Neural progenitor cell (in vitro differentiated cells): Measurements from ENCODE around the gene CFAP299. TPM values are rescaled to one million over a fixed set of nuclear protein-coding genes. Genes with fewer than 3 reads are reported as not detected.
A peak's percentile ranks its signal among the peaks of the same experiment; 100 is the strongest.

Experiments used
- DNase-seq: peaks from one replicate; pipeline ENCODE4 v3.0.0-alpha.2; 2016; ENCODE audit warnings: low spot score
- H2AFZ ChIP-seq: fragments of 200-600 bp; sonication (generic); replicated peaks from 2 replicates; pipeline ENCODE4 v1.6.1; 2016; ENCODE audit warnings: antibody characterized with exemption
- H3F3A ChIP-seq: fragments of 200-600 bp; sonication (generic); 2 replicates; pipeline ENCODE4 v1.6.1; 2016; ENCODE audit warnings: antibody characterized with exemption, low read depth
- H3K27ac ChIP-seq: fragments of 200-600 bp; sonication (generic); 2 replicates; pipeline ENCODE4 v1.5.1; 2016; ENCODE audit warnings: mild to moderate bottlenecking
- H3K27me3 ChIP-seq: fragments of 200-600 bp; sonication (generic); 2 replicates; pipeline ENCODE4 v1.6.1; 2016; ENCODE audit warnings: mild to moderate bottlenecking, moderate library complexity
- H3K36me3 ChIP-seq: fragments of 200-600 bp; sonication (generic); 2 replicates; pipeline ENCODE4 v1.5.1; 2016
- H3K4me1 ChIP-seq: fragments of 200-600 bp; sonication (generic); 2 replicates; pipeline ENCODE4 v1.6.1; 2016; ENCODE audit warnings: mixed run types
- H3K4me2 ChIP-seq: fragments of 200-600 bp; sonication (generic); 2 replicates; pipeline ENCODE4 v1.6.1; 2016
- H3K4me3 ChIP-seq: fragments of 200-600 bp; sonication (generic); 2 replicates; pipeline ENCODE4 v1.5.1; 2016
- H3K79me2 ChIP-seq: fragments of 200-600 bp; sonication (generic); 2 replicates; pipeline ENCODE4 v1.6.1; 2016; ENCODE audit warnings: low read depth
- H3K9ac ChIP-seq: fragments of 200-600 bp; sonication (generic); 2 replicates; pipeline ENCODE4 v1.6.1; 2016
- H3K9me3 ChIP-seq: fragments of 200-600 bp; sonication (generic); 2 replicates; pipeline ENCODE4 v1.5.1; 2016; ENCODE audit warnings: low read depth
- H4K20me1 ChIP-seq: fragments of 200-600 bp; sonication (generic); 2 replicates; pipeline ENCODE4 v1.6.1; 2016; ENCODE audit warnings: low read depth
- H3K27ac Mint-ChIP-seq: 3 replicates; pipeline ENCODE4 v1.8.0; 2021; ENCODE audit warnings: mixed read lengths
- H3K27me3 Mint-ChIP-seq: 2 replicates; pipeline ENCODE4 v1.8.0; 2022; ENCODE audit warnings: low read depth, mild to moderate bottlenecking, inconsistent platforms, moderate library complexity, mixed read lengths; ENCODE audit not compliant: insufficient read depth
- H3K36me3 Mint-ChIP-seq: 3 replicates; pipeline ENCODE4 v1.8.0; 2021; ENCODE audit warnings: mixed read lengths
- H3K4me1 Mint-ChIP-seq: 3 replicates; pipeline ENCODE4 v1.8.0; 2021; ENCODE audit warnings: mixed read lengths
- H3K4me3 Mint-ChIP-seq: 3 replicates; pipeline ENCODE4 v1.8.0; 2021; ENCODE audit warnings: mild to moderate bottlenecking, moderate library complexity, mixed read lengths
- H3K9me3 Mint-ChIP-seq: 3 replicates; pipeline ENCODE4 v1.8.0; 2020; ENCODE audit warnings: mixed read lengths
- EZH2 ChIP-seq: fragments of 200-600 bp; sonication (generic); IDR thresholded peaks from 2 replicates; pipeline ENCODE4 v1.6.1; 2017; ENCODE audit warnings: antibody characterized with exemption, mild to moderate bottlenecking, moderate library complexity
- EZH2phosphoT487 ChIP-seq: fragments of 200-600 bp; sonication (generic); IDR thresholded peaks from 2 replicates; pipeline ENCODE4 v1.6.1; 2017; ENCODE audit warnings: antibody characterized with exemption
- total RNA-seq: library from RNA; depleted of rRNA; stranded (reverse); fragments of >200 nt; gene quantifications from 2 replicates; pipeline ENCODE4 v1.2.3, GENCODE V29; 2015; ENCODE audit warnings: low replicate concordance
- TF ChIP-seq, protein P1 (sequence below): fragments of 200-600 bp; sonication (generic); IDR thresholded peaks from 2 replicates; pipeline ENCODE4 v1.5.1; 2017; ENCODE audit warnings: antibody characterized with exemption, mild to moderate bottlenecking

The CFAP299 gene
- total RNA-seq, 1 donor from 2014 or later = not detected

DNA sequence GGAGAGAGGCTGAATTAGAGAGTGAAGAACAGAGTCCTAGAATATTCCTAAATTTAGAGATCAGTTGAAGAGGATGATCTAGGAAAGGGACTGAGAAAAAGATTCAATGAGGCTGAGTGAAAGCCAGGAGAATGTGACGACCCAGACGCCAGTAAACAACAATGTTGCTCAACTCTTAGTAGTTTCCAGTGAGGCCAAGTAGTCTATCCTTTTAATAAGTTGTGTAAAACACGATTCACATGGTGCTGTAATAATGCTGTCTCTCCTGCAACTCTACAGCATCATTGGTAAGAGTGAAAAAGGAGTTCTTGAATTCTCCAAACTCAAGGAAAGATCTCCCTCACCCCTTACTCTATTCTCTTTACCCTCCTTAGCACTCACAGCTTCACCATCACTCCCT, 140.3 kb downstream of the CFAP299 start:
- H3K36me3 Mint-ChIP-seq = no peaks in the 10 kb centered on the region
- H4K20me1 ChIP-seq = no peaks in the 10 kb centered on the region

DNA sequence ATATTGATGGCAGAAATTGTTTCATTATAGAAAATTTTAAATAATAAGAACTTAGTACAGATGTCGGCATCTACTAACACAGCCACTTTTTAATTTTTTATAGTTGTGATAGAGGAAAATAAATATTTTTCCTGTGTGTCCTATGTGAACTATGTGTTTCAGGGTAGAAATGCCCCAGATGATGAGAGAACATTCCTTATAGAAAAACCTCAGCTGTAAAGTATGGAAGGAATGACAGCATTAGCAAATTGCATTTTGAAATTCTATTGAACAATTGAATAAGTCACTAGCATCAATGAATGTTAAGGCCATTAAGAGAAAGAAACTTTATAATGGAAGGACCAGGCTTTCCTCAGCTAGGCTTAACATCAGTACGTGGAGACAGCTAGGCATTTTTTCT, 149.2 kb downstream of the CFAP299 start:
- Mint-ChIP-seq H3K9me3 (no peaks in the 10 kb centered on the region), H3K4me1 (no peaks in the 10 kb centered on the region), H3K27ac (no peak overlapping the region), H3K36me3 (no peaks in the 10 kb centered on the region), H3K4me3 (no peak overlapping the region), H3K27me3 (no peaks in the 10 kb centered on the region)
- H4K20me1 ChIP-seq = no peaks in the 10 kb centered on the region
- H3K9me3 ChIP-seq = no peaks in the 10 kb centered on the region
- no peaks in the 10 kb centered on the region for H3K36me3 ChIP-seq
- no peak for TF ChIP-seq EZH2
- TF ChIP-seq, protein P1, sequence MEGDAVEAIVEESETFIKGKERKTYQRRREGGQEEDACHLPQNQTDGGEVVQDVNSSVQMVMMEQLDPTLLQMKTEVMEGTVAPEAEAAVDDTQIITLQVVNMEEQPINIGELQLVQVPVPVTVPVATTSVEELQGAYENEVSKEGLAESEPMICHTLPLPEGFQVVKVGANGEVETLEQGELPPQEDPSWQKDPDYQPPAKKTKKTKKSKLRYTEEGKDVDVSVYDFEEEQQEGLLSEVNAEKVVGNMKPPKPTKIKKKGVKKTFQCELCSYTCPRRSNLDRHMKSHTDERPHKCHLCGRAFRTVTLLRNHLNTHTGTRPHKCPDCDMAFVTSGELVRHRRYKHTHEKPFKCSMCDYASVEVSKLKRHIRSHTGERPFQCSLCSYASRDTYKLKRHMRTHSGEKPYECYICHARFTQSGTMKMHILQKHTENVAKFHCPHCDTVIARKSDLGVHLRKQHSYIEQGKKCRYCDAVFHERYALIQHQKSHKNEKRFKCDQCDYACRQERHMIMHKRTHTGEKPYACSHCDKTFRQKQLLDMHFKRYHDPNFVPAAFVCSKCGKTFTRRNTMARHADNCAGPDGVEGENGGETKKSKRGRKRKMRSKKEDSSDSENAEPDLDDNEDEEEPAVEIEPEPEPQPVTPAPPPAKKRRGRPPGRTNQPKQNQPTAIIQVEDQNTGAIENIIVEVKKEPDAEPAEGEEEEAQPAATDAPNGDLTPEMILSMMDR = no peak
- no peak for TF ChIP-seq EZH2phosphoT487
- H3K9ac ChIP-seq = no peak overlapping the region
- no peak overlapping the region for H3K4me2 ChIP-seq
- peaks cover 5% of the 10 kb centered on the region for H3F3A ChIP-seq
- no peak for DNase-seq
- no peak overlapping the region for H3K4me3 ChIP-seq
- H2AFZ ChIP-seq = no peak overlapping the region
- no peaks in the 10 kb centered on the region for H3K79me2 ChIP-seq
- H3K4me1 ChIP-seq = peaks cover 6% of the 10 kb centered on the region
- H3K27me3 ChIP-seq = no peaks in the 10 kb centered on the region
- no peak overlapping the region for H3K27ac ChIP-seq

More for the DNA sequence above, 140.3 kb downstream of the CFAP299 start:
- H3K79me2 ChIP-seq = no peaks in the 10 kb centered on the region
- no peaks in the 10 kb centered on the region for H3K27me3 Mint-ChIP-seq
- TF ChIP-seq, protein P1 = no peak
- TF ChIP-seq EZH2phosphoT487 = no peak
- TF ChIP-seq EZH2 = no peak
- no peak for DNase-seq
- no peak overlapping the region for H3K9ac ChIP-seq
- H3K27ac Mint-ChIP-seq = no peak overlapping the region
- H3K4me3 ChIP-seq = no peak overlapping the region
- no peaks in the 10 kb centered on the region for H3K36me3 ChIP-seq
- no peaks in the 10 kb centered on the region for H3K27me3 ChIP-seq
- H3K9me3 ChIP-seq = no peaks in the 10 kb centered on the region
- no peaks in the 10 kb centered on the region for H3K4me1 ChIP-seq
- no peak overlapping the region for H3K4me2 ChIP-seq
- H3F3A ChIP-seq = no peaks in the 10 kb centered on the region
- no peaks in the 10 kb centered on the region for H3K9me3 Mint-ChIP-seq
- peaks cover 2% of the 10 kb centered on the region for H3K4me1 Mint-ChIP-seq
- H3K27ac ChIP-seq = no peak overlapping the region
- no peak overlapping the region for H2AFZ ChIP-seq
- no peak overlapping the region for H3K4me3 Mint-ChIP-seq

DNA sequence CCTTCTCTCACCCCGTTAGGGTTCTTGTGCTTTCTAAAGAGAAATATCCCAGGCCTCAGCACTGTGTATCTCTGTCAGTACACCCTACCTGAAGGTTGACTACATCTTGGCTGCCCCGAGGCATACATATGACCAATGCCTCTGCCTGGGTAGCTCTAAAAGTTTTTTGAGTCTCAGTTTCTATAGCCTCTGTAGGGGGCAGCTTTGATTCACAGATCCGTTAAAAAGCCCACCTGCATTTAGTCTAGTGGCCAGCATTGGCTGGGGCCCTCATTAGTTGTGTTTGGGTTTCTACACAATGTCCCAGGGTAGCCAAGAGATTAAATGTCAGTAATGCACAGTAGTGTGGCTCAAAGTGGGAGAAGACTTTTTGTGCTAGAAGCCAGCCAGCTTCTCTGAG, 151.1 kb downstream of the CFAP299 start:
- Histone ChIP-seq H3K36me3 (no peaks in the 10 kb centered on the region), H4K20me1 (no peaks in the 10 kb centered on the region), H3K4me3 (no peak overlapping the region), H3K27me3 (no peaks in the 10 kb centered on the region), H3K79me2 (no peaks in the 10 kb centered on the region), H3F3A (peaks cover 5% of the 10 kb centered on the region), H3K4me2 (peak overlapping the region; percentile 38), H3K9ac (no peak overlapping the region), H3K4me1 (peaks cover 9% of the 10 kb centered on the region), H2AFZ (no peak overlapping the region), H3K9me3 (no peaks in the 10 kb centered on the region), H3K27ac (no peak overlapping the region)
- Mint-ChIP-seq H3K9me3 (no peaks in the 10 kb centered on the region), H3K4me3 (no peak overlapping the region), H3K27me3 (no peaks in the 10 kb centered on the region), H3K27ac (no peak overlapping the region), H3K4me1 (no peaks in the 10 kb centered on the region), H3K36me3 (no peaks in the 10 kb centered on the region)
- peak; percentile 55 for DNase-seq
- TF ChIP-seq, protein P1 = peak; percentile 27
- TF ChIP-seq EZH2 (no peak), EZH2phosphoT487 (no peak)
